Activated gamma-delta T cell (primary cell): ENCODE measurements around the gene TGFB1I1.
"Not testable (repeated sequence)": the region's sequence is repeated elsewhere in the genome, so short reads cannot be mapped to it uniquely, and the experiment has no call there.

Source experiments
- DNase-seq: peaks from one replicate; lab custom pipeline; 2025; lab: John Stamatoyannopoulos, UW

TGFB1I1 gene

GRCh38 chr16:31517800-31518402, 45.9 kb downstream of the TGFB1I1 start:
- DNase-seq, result no peak

GRCh38 chr16:31519759-31520431, 47.9 kb downstream of the TGFB1I1 start:
- DNase-seq, result no peak

GRCh38 chr16:31521368-31521767, 49.4 kb downstream of the TGFB1I1 start:
- no peak for DNase-seq

GRCh38 chr16:31522071-31522470, 50.1 kb downstream of the TGFB1I1 start:
- DNase-seq, result no peak

- DNase-seq, result not testable (repeated sequence)
Observed at GRCh38 chr16:31523768-31524167, 51.8 kb downstream of the TGFB1I1 start.

GRCh38 chr16:31525113-31525512, 53.2 kb downstream of the TGFB1I1 start:
- DNase-seq, result no peak
